ENCODE data around the gene KLHDC4. TPM values are rescaled to one million over a fixed set of nuclear protein-coding genes. Genes with fewer than 3 reads are reported as not detected.

Gene KLHDC4
- total and polyA plus RNA-seq, 8 donors: 15.5 to 82.1 (median 26.0) TPM

GRCh38 chr16:87705771-87706277 lies 60.0 kb downstream of the KLHDC4 start:
- intact Hi-C loops (cut with DNase I): no loop called here
- 14 to 24% methylated on average over 23 to 31 of the region's 31 CpGs for WGBS, 2 donors
- H3K4me1 ChIP-seq: no peaks in the 10 kb centered on the region
- peak; percentile 44 to 70 (median 64) for ATAC-seq
- no peaks in the 10 kb centered on the region for H3K9me3 ChIP-seq
- H3K27me3 ChIP-seq: no peaks in the 10 kb centered on the region
- H3K36me3 ChIP-seq: peaks cover 0 to 34% (median 0%) of the 10 kb centered on the region in 3 donors
- no peak for TF ChIP-seq CTCF (IDR thresholded peaks at IDR 0.05)
- H3K4me3 ChIP-seq: no peak overlapping the region
- FAIRE-seq: no peak
- no peak overlapping the region for H3K27ac ChIP-seq
- DNase-seq: peak in 4 of 6 donors; percentile 27 to 67 (median 30)

- Histone ChIP-seq H3K4me1 (no peaks in the 10 kb centered on the region), H3K4me3 (no peak overlapping the region), H3K9me3 (no peaks in the 10 kb centered on the region), H3K27ac (no peak overlapping the region), H3K36me3 (peaks cover 0 to 25% (median 0%) of the 10 kb centered on the region in 3 donors), H3K27me3 (no peaks in the 10 kb centered on the region)
- WGBS, 2 donors: 95 to 96% methylated on average over 34 of the region's 34 CpGs
- intact Hi-C loops (cut with DNase I): no loop called here
- ATAC-seq (no peak), DNase-seq (peak in 2 of 6 donors; percentile 13 to 54), FAIRE-seq (no peak)
- TF ChIP-seq CTCF (IDR thresholded peaks at IDR 0.05): no peak
These were observed 60.9 kb downstream of the KLHDC4 start for GRCh38 chr16:87704754-87705353.

GRCh38 chr16:87703835-87704375 lies 61.9 kb downstream of the KLHDC4 start:
- 95 to 96% methylated on average over 28 to 29 of the region's 29 CpGs for WGBS, 2 donors
- Histone ChIP-seq H3K36me3 (peaks cover 0 to 22% (median 0%) of the 10 kb centered on the region in 3 donors), H3K4me3 (no peak overlapping the region), H3K4me1 (no peaks in the 10 kb centered on the region), H3K27ac (no peak overlapping the region), H3K27me3 (no peaks in the 10 kb centered on the region), H3K9me3 (no peaks in the 10 kb centered on the region)
- no peak for TF ChIP-seq CTCF (IDR thresholded peaks at IDR 0.05)
- ATAC-seq (no peak), FAIRE-seq (no peak), DNase-seq (peak in 1 of 6 donors; percentile 57)
- intact Hi-C loops (cut with DNase I): no loop called here

- intact Hi-C loops (cut with DNase I): no loop called here
- 92 to 96% methylated on average over 26 of the region's 26 CpGs for whole genome bisulfite sequencing, 2 donors
- peak in 1 of 6 donors; percentile 49 for DNase-seq
- Histone ChIP-seq H3K4me3 (no peak overlapping the region), H3K4me1 (no peaks in the 10 kb centered on the region), H3K36me3 (peaks cover 0 to 15% (median 0%) of the 10 kb centered on the region in 3 donors), H3K27ac (no peak overlapping the region), H3K27me3 (no peaks in the 10 kb centered on the region), H3K9me3 (no peaks in the 10 kb centered on the region)
- no peak for TF ChIP-seq CTCF (IDR thresholded peaks at IDR 0.05)
- FAIRE-seq: no peak
- ATAC-seq: no peak
These were observed 62.7 kb downstream of the KLHDC4 start for GRCh38 chr16:87703071-87703470.

- 74 to 76% methylated on average over 19 of the region's 19 CpGs for WGBS, 2 donors
- DNase-seq (no peak), FAIRE-seq (no peak), ATAC-seq (peak in 2 of 4 donors; percentile 16 to 37)
- TF ChIP-seq CTCF (IDR thresholded peaks at IDR 0.05): peak in 1 of 4 donors; percentile 15
- H3K27me3 ChIP-seq: no peaks in the 10 kb centered on the region
- intact Hi-C loops (cut with DNase I): no loop called here
- H3K36me3 ChIP-seq: peaks cover 0 to 15% (median 0%) of the 10 kb centered on the region in 3 donors
- no peak overlapping the region for H3K4me3 ChIP-seq
- H3K4me1 ChIP-seq: no peaks in the 10 kb centered on the region
- no peaks in the 10 kb centered on the region for H3K9me3 ChIP-seq
- H3K27ac ChIP-seq: no peak overlapping the region
These were observed 63.4 kb downstream of the KLHDC4 start for GRCh38 chr16:87702325-87702811.
